Activated naive CD8-positive, alpha-beta T cell treated with anti-CD3 and anti-CD28 coated beads, Interleukin-2, amount 10 ng/mL, durations not matched to agents 7 days and 5 days (primary cell): ENCODE measurements around the gene LYRM4. TPM values are rescaled to one million over a fixed set of nuclear protein-coding genes. Genes with fewer than 3 reads are reported as not detected.

Experiments used
- ATAC-seq: fragments of 150-1000 bp; cut with Tn5 transposase; one replicate; pipeline ENCODE4 v1.10.0; 2021; ENCODE audit warnings: low read depth, moderate library complexity
- POLR2A ChIA-PET: fragments of 350-600 bp; sonication (Branson Sonifier 250); formaldehyde crosslinking; loops from one replicate; lab custom pipeline; 2021; ENCODE audit warnings: antibody characterized with exemption; lab: Charles Lee
- DNase-seq: peaks from one replicate; pipeline ENCODE4 v3.0.0; 2021
- H3K27ac Mint-ChIP-seq: one replicate; pipeline ENCODE4 v1.8.0; 2022; ENCODE audit warnings: mild to moderate bottlenecking, mixed read lengths
- H3K27me3 Mint-ChIP-seq: one replicate; pipeline ENCODE4 v1.8.0; 2022; ENCODE audit warnings: mild to moderate bottlenecking, moderate library complexity, mixed read lengths
- H3K36me3 Mint-ChIP-seq: one replicate; pipeline ENCODE4 v1.8.0; 2021; ENCODE audit warnings: mild to moderate bottlenecking, mixed read lengths
- H3K4me1 Mint-ChIP-seq: one replicate; pipeline ENCODE4 v1.8.0; 2021; ENCODE audit warnings: mixed read lengths
- H3K4me3 Mint-ChIP-seq: one replicate; pipeline ENCODE4 v1.8.0; 2022; ENCODE audit warnings: mild to moderate bottlenecking, moderate library complexity, mixed read lengths
- H3K9me3 Mint-ChIP-seq: one replicate; pipeline ENCODE4 v1.8.0; 2021; ENCODE audit warnings: mixed read lengths
- total RNA-seq, 2 experiments: library from RNA; stranded (reverse); gene quantifications; one replicate each; pipeline ENCODE4 v1.2.3, GENCODE V29; 2021

Gene LYRM4
- total RNA-seq, 2 experiments from 2014 or later, result 26.5 to 27.1 TPM

DNA sequence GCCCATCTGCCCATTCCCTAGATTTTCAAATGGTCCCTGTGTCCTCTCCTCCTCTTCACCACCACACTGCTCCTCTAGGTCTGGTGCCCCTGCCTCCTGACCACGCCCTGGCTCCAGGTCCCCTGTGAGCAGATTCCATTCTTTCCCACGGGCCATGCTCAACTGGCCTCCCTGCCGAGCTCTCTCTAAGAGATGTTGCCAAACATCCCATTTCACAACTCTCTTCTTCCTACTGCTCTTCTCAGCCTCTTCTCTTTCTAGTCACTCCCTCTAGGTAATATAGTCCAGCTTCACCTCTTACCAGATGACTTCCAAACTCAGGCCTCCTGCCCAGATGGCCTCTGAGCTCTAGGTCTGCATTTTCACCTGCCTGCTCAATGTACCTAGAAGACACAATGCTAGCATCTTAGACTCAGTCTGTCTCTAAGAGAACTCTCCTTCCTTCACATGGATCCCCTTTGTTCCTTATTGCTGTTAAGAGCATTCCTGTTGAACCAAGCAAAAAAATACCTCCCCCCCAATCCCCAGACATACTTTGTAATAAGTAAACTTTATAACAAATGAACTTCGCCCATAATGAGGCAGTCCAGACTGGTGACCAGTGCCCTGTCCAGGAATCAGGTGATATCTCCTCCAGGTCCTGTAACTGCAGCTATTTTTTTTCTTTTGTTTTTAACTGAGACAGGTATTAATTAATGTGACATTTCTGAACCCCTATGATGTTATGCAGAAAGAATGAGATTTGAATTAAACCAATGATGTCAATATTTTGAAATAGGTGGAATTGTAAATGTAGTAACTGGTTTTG is 79.0 kb downstream of the LYRM4 start:
- Mint-ChIP-seq H3K9me3 (no peaks in the 10 kb centered on the region), H3K4me1 (peaks cover 16% of the 10 kb centered on the region), H3K27me3 (no peaks in the 10 kb centered on the region), H3K27ac (peak overlapping the region; percentile 26), H3K4me3 (no peak overlapping the region), H3K36me3 (peaks cover 8% of the 10 kb centered on the region)
- no peak for DNase-seq
- no peak for ATAC-seq
- POLR2A ChIA-PET, result no interaction called here

GRCh38 chr6:5180636-5181035 is 80.1 kb downstream of the LYRM4 start:
- Mint-ChIP-seq H3K36me3 (peaks cover 7% of the 10 kb centered on the region), H3K27me3 (no peaks in the 10 kb centered on the region), H3K9me3 (no peaks in the 10 kb centered on the region), H3K4me3 (no peak overlapping the region), H3K27ac (no peak overlapping the region), H3K4me1 (peaks cover 25% of the 10 kb centered on the region)
- POLR2A ChIA-PET, result interaction anchor here (1.1 kb wide), 1 partner anchor 80 kb away, joined by 3 read pairs; the partner anchor contains the start of gene LYRM4
- DNase-seq (no peak), ATAC-seq (no peak)

DNA sequence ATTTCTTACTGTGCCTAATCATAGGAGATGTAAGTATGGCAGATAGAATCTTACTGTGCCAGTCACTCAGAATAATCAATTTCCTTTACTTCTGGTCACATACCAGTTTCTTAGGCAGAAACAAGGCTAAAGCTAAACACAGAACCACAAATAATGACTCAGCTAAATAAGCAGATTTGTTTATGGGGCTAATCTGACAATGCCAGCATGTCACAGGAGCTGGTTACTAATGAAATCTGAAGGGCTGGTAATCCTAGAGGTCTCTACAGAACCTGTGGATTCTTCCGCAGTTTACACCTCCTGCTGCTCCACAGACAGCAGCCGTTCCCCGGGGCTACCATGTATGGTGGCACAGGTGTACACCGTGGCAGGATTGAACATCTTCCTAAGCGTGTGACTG is 80.8 kb downstream of the LYRM4 start:
- H3K4me1 Mint-ChIP-seq, result peaks cover 30% of the 10 kb centered on the region
- ATAC-seq, result no peak
- no peaks in the 10 kb centered on the region for H3K27me3 Mint-ChIP-seq
- no peak overlapping the region for H3K27ac Mint-ChIP-seq
- peaks cover 4% of the 10 kb centered on the region for H3K36me3 Mint-ChIP-seq
- H3K9me3 Mint-ChIP-seq, result no peaks in the 10 kb centered on the region
- no peak for DNase-seq
- POLR2A ChIA-PET, result interaction anchor here (1.1 kb wide), 1 partner anchor 81 kb away, joined by 3 read pairs; the partner anchor contains the start of gene LYRM4
- H3K4me3 Mint-ChIP-seq, result no peak overlapping the region

DNA sequence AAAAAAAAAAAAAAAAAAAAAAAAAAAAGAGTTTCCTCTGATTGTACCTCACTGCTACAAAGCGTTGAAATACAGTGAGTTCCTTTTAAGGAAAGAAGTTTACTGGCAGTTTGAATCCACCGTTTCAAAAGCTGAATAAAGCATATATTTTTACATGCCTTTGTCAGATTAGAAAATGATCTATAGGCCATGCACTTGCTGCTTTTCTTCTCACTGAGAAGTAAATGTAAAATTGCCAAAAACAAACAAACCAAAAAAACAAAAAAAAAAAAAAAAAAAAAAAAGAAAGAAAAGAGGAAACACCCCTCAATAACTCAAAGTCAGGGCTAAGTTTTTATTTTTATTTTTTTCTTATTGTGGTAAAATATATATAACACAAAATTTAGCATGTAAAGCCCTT is 81.9 kb downstream of the LYRM4 start:
- Mint-ChIP-seq H3K36me3 (peaks cover 4% of the 10 kb centered on the region), H3K27ac (peak overlapping the region; percentile 52), H3K27me3 (no peaks in the 10 kb centered on the region), H3K4me1 (peaks cover 39% of the 10 kb centered on the region), H3K9me3 (no peaks in the 10 kb centered on the region), H3K4me3 (peak overlapping the region; percentile 31)
- POLR2A ChIA-PET, result no interaction called here
- ATAC-seq (no peak), DNase-seq (no peak)

DNA sequence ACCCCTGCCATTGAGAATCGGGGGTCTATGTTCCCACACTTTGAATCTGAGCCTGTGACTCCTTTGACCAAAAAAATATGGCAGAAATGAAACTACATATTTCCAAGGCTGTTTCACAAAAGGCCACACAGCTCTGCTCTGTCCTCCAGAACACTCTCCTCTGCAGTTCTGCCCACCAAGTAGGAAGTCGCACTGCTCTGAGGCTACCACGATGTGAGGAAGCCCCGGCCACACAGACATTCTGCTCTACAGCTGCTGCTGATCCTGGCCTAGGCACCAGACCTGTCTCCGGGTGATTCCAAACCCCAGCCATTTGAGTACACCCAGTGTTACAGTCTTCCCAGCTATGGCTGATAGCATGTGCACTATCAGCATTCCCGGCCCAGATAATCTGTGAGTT is 85.1 kb downstream of the LYRM4 start:
- peak overlapping the region; percentile 97 for H3K27ac Mint-ChIP-seq
- peak overlapping the region; percentile 74 for H3K4me3 Mint-ChIP-seq
- peaks cover 53% of the 10 kb centered on the region for H3K4me1 Mint-ChIP-seq
- H3K27me3 Mint-ChIP-seq, result no peaks in the 10 kb centered on the region
- ATAC-seq, result peak; percentile 51
- H3K36me3 Mint-ChIP-seq, result no peaks in the 10 kb centered on the region
- POLR2A ChIA-PET, result interaction anchor here (1.3 kb wide), 1 partner anchor 32 kb away, joined by 5 read pairs; no protein-coding TSS in a partner anchor
- H3K9me3 Mint-ChIP-seq, result no peaks in the 10 kb centered on the region
- peak; percentile 48 for DNase-seq

- peak overlapping the region; percentile 97 for H3K27ac Mint-ChIP-seq
- H3K4me1 Mint-ChIP-seq, result peaks cover 53% of the 10 kb centered on the region
- no peaks in the 10 kb centered on the region for H3K9me3 Mint-ChIP-seq
- no peaks in the 10 kb centered on the region for H3K36me3 Mint-ChIP-seq
- H3K4me3 Mint-ChIP-seq, result peak overlapping the region; percentile 74
- DNase-seq (peak; percentile 43), ATAC-seq (peak; percentile 23)
- H3K27me3 Mint-ChIP-seq, result no peaks in the 10 kb centered on the region
- POLR2A ChIA-PET, result interaction anchor here (0.8 to 1.8 kb wide), 4 partner anchors 11 to 86 kb away, joined by 3 to 16 read pairs (median 3); partner anchors contain the start of genes FARS2 and LYRM4
These were observed 85.8 kb downstream of the LYRM4 start for GRCh38 chr6:5174756-5175549.

GRCh38 chr6:5174244-5174643 is 86.5 kb downstream of the LYRM4 start:
- H3K27me3 Mint-ChIP-seq, result no peaks in the 10 kb centered on the region
- H3K36me3 Mint-ChIP-seq, result no peaks in the 10 kb centered on the region
- H3K27ac Mint-ChIP-seq, result peak overlapping the region; percentile 97
- peaks cover 52% of the 10 kb centered on the region for H3K4me1 Mint-ChIP-seq
- DNase-seq (peak; percentile 39), ATAC-seq (peak; percentile 97)
- H3K9me3 Mint-ChIP-seq, result no peaks in the 10 kb centered on the region
- POLR2A ChIA-PET, result interaction anchor here (0.7 to 1.8 kb wide), 5 partner anchors 12 to 87 kb away, joined by 3 to 16 read pairs (median 3); partner anchors contain the start of genes FARS2 and LYRM4
- H3K4me3 Mint-ChIP-seq, result peak overlapping the region; percentile 74

DNA sequence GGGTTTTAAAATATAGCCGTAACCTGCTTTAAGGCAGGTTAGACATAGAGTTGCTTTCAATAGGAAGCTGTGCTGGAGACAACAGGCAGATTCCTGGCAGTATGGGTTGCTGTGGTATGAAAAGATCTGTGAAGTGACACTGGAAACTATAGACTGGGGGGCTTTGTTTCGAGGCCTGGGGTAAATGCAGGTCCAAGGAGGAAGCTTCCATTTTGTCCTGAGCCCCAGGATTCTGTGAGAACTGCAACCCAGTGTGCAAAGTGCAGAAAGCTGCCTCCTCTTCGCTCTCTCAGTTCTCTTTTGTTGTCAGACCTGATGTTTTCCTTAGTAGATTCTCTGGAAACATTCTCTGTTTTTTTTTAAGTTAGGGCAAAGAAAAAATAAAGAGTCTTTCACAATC is 86.9 kb downstream of the LYRM4 start:
- Mint-ChIP-seq H3K36me3 (no peaks in the 10 kb centered on the region), H3K4me1 (peaks cover 50% of the 10 kb centered on the region), H3K9me3 (no peaks in the 10 kb centered on the region), H3K27me3 (no peaks in the 10 kb centered on the region), H3K4me3 (peak overlapping the region; percentile 74), H3K27ac (peak overlapping the region; percentile 97)
- POLR2A ChIA-PET, result interaction anchor here (0.7 to 1.8 kb wide), 5 partner anchors 12 to 87 kb away, joined by 3 to 16 read pairs (median 3); partner anchors contain the start of genes FARS2 and LYRM4
- no peak for DNase-seq
- ATAC-seq, result no peak

DNA sequence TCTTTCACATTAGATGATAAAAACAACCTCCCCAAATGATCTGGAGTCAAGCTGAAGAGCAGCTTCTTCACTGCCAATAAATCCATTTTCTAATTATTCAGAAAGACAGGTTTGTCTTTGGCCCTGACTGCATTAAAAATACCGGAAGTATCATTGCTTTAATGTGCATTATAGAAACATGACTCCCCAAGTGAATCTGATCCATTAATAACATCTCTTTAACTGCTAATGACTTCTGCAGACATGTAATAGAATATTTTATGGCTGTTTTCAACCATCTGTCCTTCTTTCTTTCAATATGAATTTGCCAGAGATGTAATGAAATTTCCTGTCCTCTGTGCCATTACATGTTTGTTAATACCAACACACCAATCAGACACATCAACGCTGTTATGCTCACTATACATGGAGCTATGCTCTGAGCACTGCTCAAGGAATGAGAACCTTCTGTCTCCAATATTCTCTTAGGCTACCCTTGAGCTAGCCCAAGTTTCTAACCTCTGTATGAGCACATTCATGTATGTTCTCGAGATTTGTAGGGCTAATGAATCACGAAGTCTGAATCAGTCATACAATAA is 87.8 kb downstream of the LYRM4 start:
- no peaks in the 10 kb centered on the region for H3K27me3 Mint-ChIP-seq
- no peak overlapping the region for H3K4me3 Mint-ChIP-seq
- POLR2A ChIA-PET, result no interaction called here
- ATAC-seq (no peak), DNase-seq (no peak)
- H3K9me3 Mint-ChIP-seq, result no peaks in the 10 kb centered on the region
- H3K4me1 Mint-ChIP-seq, result peaks cover 46% of the 10 kb centered on the region
- peak overlapping the region; percentile 97 for H3K27ac Mint-ChIP-seq
- no peaks in the 10 kb centered on the region for H3K36me3 Mint-ChIP-seq

- no peak for ATAC-seq
- Mint-ChIP-seq H3K9me3 (no peaks in the 10 kb centered on the region), H3K4me1 (peaks cover 41% of the 10 kb centered on the region), H3K27me3 (no peaks in the 10 kb centered on the region), H3K4me3 (no peak overlapping the region), H3K36me3 (no peaks in the 10 kb centered on the region), H3K27ac (no peak overlapping the region)
- DNase-seq, result no peak
- POLR2A ChIA-PET, result no interaction called here
These were observed 88.6 kb downstream of the LYRM4 start for GRCh38 chr6:5172041-5172653.

GRCh38 chr6:5167501-5167900 is 93.2 kb downstream of the LYRM4 start:
- ATAC-seq, result no peak
- H3K9me3 Mint-ChIP-seq, result no peaks in the 10 kb centered on the region
- POLR2A ChIA-PET, result interaction anchor here (0.9 kb wide), 1 partner anchor 93 kb away, joined by 3 read pairs; the partner anchor contains the start of gene LYRM4
- no peak overlapping the region for H3K4me3 Mint-ChIP-seq
- no peaks in the 10 kb centered on the region for H3K36me3 Mint-ChIP-seq
- no peak overlapping the region for H3K27ac Mint-ChIP-seq
- H3K27me3 Mint-ChIP-seq, result no peaks in the 10 kb centered on the region
- no peak for DNase-seq
- peaks cover 3% of the 10 kb centered on the region for H3K4me1 Mint-ChIP-seq

DNA sequence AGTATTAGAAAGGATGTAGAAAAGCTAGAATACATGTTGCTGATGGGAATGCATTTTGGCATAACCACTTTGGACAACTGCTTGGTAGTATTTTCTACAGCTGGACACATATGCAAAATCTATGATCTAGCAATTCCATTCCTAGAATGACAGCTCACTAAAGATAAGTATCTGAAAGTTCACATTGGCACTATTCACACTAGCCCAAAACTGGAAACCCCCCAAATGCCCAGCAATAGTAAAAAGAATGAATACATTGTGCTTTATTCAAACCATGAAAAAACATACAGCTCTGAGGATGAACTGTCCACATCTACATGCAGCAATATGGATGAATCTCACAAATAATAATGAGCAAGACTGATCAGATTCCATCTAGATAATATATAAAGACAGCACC is 96.7 kb downstream of the LYRM4 start:
- peaks cover 9% of the 10 kb centered on the region for H3K4me1 Mint-ChIP-seq
- H3K27me3 Mint-ChIP-seq, result no peaks in the 10 kb centered on the region
- H3K36me3 Mint-ChIP-seq, result no peaks in the 10 kb centered on the region
- DNase-seq (no peak), ATAC-seq (no peak)
- H3K27ac Mint-ChIP-seq, result no peak overlapping the region
- H3K9me3 Mint-ChIP-seq, result no peaks in the 10 kb centered on the region
- H3K4me3 Mint-ChIP-seq, result no peak overlapping the region
- POLR2A ChIA-PET, result no interaction called here
